Right atrium auricular region (tissue), 2 donors: Measurements from ENCODE around the gene NEK6. TPM values are rescaled to one million over a fixed set of nuclear protein-coding genes. Genes with fewer than 3 reads are reported as not detected.

Experiments
- DNase-seq: peaks from one replicate; pipeline ENCODE4 v3.0.0-alpha.2; 2019; ENCODE audit warnings: low spot score
- H3K27ac ChIP-seq, 2 donors: fragments of 200-600 bp; sonication (generic); 1 replicate in 1 of 2; 2 replicates in 1 of 2; pipeline ENCODE4 v1.5.1; 2016 to 2019
- H3K27me3 ChIP-seq, 2 donors: fragments of 200-600 bp; sonication (generic); one replicate each; pipeline versions ENCODE4 v1.5.1 to v1.6.0; 2017 to 2019
- H3K36me3 ChIP-seq: fragments of 200-600 bp; sonication (generic); one replicate; pipeline ENCODE4 v1.5.1; 2016
- H3K4me1 ChIP-seq, 2 donors: fragments of 200-600 bp; sonication (generic); one replicate each; pipeline versions ENCODE4 v1.5.1 to v1.6.0; 2017 to 2019
- H3K4me3 ChIP-seq, 2 donors: fragments of 200-600 bp; sonication (generic); 1 replicate in 1 of 2; 2 replicates in 1 of 2; pipeline ENCODE4 v1.5.1; 2017 to 2019; ENCODE audit warnings: mild to moderate bottlenecking in 1 of 2, moderate library complexity in 1 of 2
- H3K9me3 ChIP-seq, 2 donors: fragments of 200-600 bp; sonication (generic); one replicate each; pipeline ENCODE4 v1.5.1; 2019
- total RNA-seq, 2 donors: library from RNA; depleted of rRNA; stranded (reverse); fragments of >200 nt; gene quantifications; one replicate each; pipeline ENCODE4 v1.1.0, GENCODE V29; 2016
- TF ChIP-seq, protein P1 (sequence below), 2 donors: fragments of 200-600 bp; sonication (generic); IDR thresholded peaks; one replicate each; pipeline ENCODE4 v1.5.1; 2019; ENCODE audit warnings: antibody characterized with exemption in 2 of 2

Gene NEK6
- total RNA-seq, 2 donors from 2014 or later = 9.2 to 9.7 TPM

GRCh38 chr9:124277420-124277819 lies 19.7 kb downstream of the NEK6 start:
- no peak for DNase-seq
- Histone ChIP-seq H3K4me1 (peaks cover 0 to 55% of the 10 kb centered on the region in 2 donors), H3K4me3 (no peak overlapping the region), H3K9me3 (no peaks in the 10 kb centered on the region), H3K36me3 (no peaks in the 10 kb centered on the region), H3K27me3 (no peaks in the 10 kb centered on the region), H3K27ac (no peak overlapping the region)
- TF ChIP-seq, protein P1, sequence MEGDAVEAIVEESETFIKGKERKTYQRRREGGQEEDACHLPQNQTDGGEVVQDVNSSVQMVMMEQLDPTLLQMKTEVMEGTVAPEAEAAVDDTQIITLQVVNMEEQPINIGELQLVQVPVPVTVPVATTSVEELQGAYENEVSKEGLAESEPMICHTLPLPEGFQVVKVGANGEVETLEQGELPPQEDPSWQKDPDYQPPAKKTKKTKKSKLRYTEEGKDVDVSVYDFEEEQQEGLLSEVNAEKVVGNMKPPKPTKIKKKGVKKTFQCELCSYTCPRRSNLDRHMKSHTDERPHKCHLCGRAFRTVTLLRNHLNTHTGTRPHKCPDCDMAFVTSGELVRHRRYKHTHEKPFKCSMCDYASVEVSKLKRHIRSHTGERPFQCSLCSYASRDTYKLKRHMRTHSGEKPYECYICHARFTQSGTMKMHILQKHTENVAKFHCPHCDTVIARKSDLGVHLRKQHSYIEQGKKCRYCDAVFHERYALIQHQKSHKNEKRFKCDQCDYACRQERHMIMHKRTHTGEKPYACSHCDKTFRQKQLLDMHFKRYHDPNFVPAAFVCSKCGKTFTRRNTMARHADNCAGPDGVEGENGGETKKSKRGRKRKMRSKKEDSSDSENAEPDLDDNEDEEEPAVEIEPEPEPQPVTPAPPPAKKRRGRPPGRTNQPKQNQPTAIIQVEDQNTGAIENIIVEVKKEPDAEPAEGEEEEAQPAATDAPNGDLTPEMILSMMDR (IDR thresholded peaks at IDR 0.05) = no peak

- Histone ChIP-seq H3K36me3 (no peaks in the 10 kb centered on the region), H3K4me1 (peaks cover 0 to 55% of the 10 kb centered on the region in 2 donors), H3K27me3 (no peaks in the 10 kb centered on the region), H3K27ac (peak overlapping the region in 1 of 2 donors; percentile 81), H3K4me3 (no peak overlapping the region), H3K9me3 (no peaks in the 10 kb centered on the region)
- DNase-seq = no peak
- TF ChIP-seq, protein P1 (IDR thresholded peaks at IDR 0.05) = no peak
These were observed 20.3 kb downstream of the NEK6 start for GRCh38 chr9:124278054-124278540.

DNA sequence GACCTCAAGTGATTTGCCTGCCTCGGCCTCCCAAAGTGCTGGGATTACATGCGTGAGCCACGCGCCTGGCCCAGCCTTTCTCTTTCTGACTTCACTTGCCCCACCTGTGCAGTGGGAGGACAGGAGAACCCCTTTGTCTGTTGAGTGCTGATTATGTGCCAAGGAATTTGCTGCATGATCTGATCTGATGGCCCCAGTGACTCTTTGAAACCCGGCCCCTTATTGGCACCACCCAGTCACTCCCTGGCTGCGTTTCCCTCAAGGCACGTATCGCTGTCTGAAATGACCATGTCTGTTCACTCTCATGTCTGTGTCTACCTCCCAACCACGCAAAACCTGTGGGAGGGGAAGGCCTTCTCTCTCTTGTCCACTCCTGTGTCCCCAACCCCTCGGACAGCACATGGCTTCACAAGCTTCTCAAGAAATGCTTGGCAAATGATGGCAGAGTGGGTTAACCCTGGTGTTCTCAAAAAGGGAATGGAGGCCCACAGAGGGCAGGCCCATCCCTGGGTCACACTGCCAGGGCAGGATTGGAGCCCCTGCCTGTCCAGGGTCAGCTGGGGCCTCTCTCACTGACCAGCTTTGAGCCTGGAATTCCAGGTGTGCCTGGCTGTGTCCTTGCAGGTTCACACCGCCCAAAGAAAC lies 21.9 kb downstream of the NEK6 start:
- Histone ChIP-seq H3K27ac (peak overlapping the region; percentile 80 to 81), H3K9me3 (no peaks in the 10 kb centered on the region), H3K4me1 (peaks cover 0 to 68% of the 10 kb centered on the region in 2 donors), H3K36me3 (no peaks in the 10 kb centered on the region), H3K4me3 (no peak overlapping the region), H3K27me3 (no peaks in the 10 kb centered on the region)
- TF ChIP-seq, protein P1 (IDR thresholded peaks at IDR 0.05) = no peak
- DNase-seq = no peak

DNA sequence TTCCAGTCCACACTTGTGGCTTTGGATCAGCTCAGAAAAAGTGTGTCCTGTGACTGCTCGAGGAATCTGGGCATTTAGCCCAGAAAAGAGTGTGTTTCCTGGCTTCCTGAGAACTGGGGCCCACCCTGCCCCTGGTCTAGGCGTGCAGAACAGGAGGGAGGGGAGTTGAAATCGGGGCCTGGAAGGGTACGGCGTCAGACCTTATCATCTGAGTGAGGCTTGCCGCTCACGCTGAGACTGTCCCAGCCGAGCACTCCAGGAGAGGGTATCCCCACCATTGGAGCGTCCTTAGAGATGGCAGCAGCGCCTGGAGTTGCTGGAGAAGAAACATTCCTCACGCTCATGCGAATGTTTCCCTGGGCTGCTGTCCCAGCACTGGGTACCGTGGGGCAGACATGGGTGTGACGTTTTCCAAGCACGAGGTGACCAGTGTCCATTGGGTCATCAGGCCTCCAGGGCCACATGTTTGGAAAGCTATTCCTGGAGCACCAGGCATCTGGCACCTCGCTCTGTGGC lies 22.5 kb downstream of the NEK6 start:
- Histone ChIP-seq H3K27me3 (no peaks in the 10 kb centered on the region), H3K9me3 (no peaks in the 10 kb centered on the region), H3K4me3 (no peak overlapping the region), H3K4me1 (peaks cover 0 to 74% of the 10 kb centered on the region in 2 donors), H3K36me3 (no peaks in the 10 kb centered on the region), H3K27ac (peak overlapping the region; percentile 80 to 81)
- TF ChIP-seq, protein P1 (IDR thresholded peaks at IDR 0.05) = no peak
- peak; percentile 80 for DNase-seq

DNA sequence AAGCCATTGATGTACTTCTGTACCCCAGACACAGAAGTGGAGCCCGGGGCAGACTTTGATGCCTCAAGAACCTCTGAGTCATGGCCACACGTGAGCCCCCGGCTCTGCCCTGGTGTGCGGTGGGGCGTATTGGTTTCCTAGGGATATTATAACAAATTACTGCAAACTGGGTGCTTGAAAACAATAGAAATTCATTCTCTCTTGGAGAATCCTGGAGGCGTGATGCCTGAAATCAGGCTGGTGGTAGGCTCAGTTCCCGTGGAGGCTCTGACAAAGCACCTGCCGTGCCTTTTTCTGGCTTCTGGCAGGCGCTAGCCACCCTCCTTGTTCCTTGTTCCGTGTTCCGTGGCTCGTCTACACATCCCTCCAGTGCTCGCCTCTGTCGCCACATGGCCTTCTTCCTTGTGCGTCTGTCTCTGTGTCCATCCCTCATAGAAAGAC lies 24.2 kb downstream of the NEK6 start:
- H3K9me3 ChIP-seq = no peaks in the 10 kb centered on the region
- H3K4me3 ChIP-seq = no peak overlapping the region
- peaks cover 0 to 90% of the 10 kb centered on the region in 2 donors for H3K4me1 ChIP-seq
- TF ChIP-seq, protein P1 (IDR thresholded peaks at IDR 0.05) = no peak
- H3K27me3 ChIP-seq = no peaks in the 10 kb centered on the region
- peak overlapping the region; percentile 80 to 81 for H3K27ac ChIP-seq
- H3K36me3 ChIP-seq = no peaks in the 10 kb centered on the region
- DNase-seq = no peak
